GM10248 (cell line): ENCODE results near the gene CADPS.

Experiments
- CTCF ChIA-PET: fragments of 300-600 bp; sonication (Branson Sonifier 250); formaldehyde crosslinking; extraction: SDS; loops from one replicate; lab custom pipeline; 2021; ENCODE audit warnings: antibody characterized with exemption; lab: Yijun Ruan, JAX
- POLR2A ChIA-PET: fragments of 350-650 bp; sonication (Branson Sonifier 250); formaldehyde crosslinking; extraction: SDS; loops from one replicate; lab custom pipeline; 2020; ENCODE audit warnings: antibody characterized with exemption; lab: Yijun Ruan, JAX
- DNase-seq: peaks from one replicate; pipeline ENCODE4 v3.0.0; 2012; ENCODE audit errors: extremely low spot score
- TF ChIP-seq, protein P1 (sequence below): IDR thresholded peaks from 2 replicates; pipeline ENCODE4 v1.5.1; 2012; ENCODE audit warnings: mild to moderate bottlenecking, low read depth; ENCODE audit errors: extremely low read depth, missing control alignments, control extremely low read depth

CADPS gene

GRCh38 chr3:62553811-62554210 lies 321.4 kb downstream of the CADPS start:
- no peak for DNase-seq
- CTCF ChIA-PET, result no interaction called here

DNA sequence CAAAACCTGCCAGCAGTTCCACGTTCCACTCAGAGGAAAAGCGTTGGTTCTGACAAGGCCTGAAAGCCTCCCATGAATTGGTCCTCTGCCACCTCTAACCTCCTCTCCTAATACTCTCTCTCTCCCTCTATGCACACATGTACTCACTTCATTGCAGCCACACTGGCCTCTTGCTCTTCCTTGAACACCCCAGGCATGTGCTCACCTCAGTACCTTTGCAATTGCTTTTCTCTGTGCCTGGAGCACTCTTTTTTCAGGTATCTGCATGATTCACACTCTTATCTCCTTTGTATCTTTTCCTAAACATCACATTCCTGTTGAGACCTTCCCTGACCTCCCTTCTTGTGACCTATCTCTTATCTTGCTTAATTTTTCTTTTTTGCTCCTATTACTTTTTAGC lies 323.7 kb downstream of the CADPS start:
- POLR2A ChIA-PET, result no interaction called here
- DNase-seq, result no peak
- TF ChIP-seq, protein P1, sequence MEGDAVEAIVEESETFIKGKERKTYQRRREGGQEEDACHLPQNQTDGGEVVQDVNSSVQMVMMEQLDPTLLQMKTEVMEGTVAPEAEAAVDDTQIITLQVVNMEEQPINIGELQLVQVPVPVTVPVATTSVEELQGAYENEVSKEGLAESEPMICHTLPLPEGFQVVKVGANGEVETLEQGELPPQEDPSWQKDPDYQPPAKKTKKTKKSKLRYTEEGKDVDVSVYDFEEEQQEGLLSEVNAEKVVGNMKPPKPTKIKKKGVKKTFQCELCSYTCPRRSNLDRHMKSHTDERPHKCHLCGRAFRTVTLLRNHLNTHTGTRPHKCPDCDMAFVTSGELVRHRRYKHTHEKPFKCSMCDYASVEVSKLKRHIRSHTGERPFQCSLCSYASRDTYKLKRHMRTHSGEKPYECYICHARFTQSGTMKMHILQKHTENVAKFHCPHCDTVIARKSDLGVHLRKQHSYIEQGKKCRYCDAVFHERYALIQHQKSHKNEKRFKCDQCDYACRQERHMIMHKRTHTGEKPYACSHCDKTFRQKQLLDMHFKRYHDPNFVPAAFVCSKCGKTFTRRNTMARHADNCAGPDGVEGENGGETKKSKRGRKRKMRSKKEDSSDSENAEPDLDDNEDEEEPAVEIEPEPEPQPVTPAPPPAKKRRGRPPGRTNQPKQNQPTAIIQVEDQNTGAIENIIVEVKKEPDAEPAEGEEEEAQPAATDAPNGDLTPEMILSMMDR, result no peak
- CTCF ChIA-PET, result no interaction called here

More at GRCh38 chr3:62553811-62554210, 321.4 kb downstream of the CADPS start:
- TF ChIP-seq, protein P1, result no peak
- POLR2A ChIA-PET, result no interaction called here

DNA sequence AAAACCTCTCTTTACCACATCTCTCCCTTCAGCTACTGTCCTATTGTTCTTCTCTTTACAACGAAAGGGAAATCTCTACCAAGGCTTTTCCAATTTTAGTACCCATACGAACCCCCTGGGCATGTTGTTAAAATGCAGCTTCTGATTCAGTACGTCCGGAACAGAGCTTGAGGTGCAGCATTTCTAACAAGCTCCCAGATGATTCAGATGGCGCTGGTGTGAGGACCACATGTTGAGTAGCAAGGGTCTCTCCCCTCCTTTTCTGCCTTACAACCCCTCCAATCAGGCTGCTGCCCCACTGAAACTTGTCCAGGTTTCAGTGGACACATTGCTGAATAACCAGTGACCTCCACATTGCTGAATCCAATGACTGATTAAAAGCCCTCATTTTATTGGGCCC lies 324.8 kb downstream of the CADPS start:
- TF ChIP-seq, protein P1, result no peak
- POLR2A ChIA-PET, result no interaction called here
- CTCF ChIA-PET, result interaction anchor here (1.0 kb wide), 1 partner anchor 29 kb away, joined by 3 read pairs; no protein-coding TSS in a partner anchor
- DNase-seq, result no peak

DNA sequence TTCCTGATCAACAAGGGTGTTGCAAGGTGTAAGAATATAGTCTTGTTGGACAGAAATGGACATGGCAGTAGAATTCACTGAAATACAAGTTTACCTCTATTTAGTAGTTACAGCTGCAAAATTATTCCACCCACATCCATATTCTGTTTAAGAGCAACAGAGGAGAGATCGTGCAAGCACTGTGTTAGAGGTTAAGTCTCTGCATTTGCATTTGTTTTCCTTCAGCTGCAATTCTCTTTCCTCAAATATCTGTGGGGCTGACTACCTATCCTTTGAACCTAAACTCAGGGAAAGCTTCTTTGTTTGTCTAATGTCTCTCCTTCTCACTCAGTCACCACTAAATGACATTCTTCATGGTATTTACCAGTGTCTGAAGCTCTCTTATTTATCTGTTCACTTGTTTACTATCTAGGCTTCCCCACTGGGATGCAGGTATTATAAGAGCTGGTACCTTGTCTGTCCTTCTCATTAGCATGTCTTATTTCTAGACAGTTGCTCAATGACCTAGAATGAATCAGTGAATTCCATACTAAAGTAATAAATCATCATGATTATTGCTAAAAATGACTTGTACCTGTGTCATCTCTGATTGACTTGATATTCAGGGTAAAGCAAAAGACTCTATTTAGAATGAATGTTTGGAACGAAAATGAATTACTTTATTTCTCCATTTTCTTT lies 326.5 kb downstream of the CADPS start:
- ChIA-PET POLR2A (no interaction called here), CTCF (no interaction called here)
- no peak for DNase-seq
- TF ChIP-seq, protein P1, result no peak

DNA sequence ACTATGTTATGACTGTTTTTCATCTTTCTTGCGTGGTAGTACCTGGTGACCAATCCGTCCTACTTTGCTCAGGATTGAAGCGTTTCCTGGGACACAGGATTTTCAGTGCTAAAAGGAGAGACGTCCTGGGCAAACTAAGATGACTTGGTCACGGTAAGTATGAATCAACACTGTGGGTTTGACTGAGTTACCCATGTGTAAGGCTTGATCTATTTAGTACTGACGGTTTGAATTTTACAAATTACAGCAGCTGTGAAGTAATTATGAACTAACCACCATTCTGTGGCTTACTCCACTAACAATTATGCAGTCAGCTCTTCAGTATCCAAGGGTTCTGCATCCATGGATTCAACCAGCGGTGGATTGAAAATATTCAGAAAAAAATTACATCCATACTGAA lies 328.9 kb downstream of the CADPS start:
- ChIA-PET CTCF (no interaction called here), POLR2A (interaction anchor here (0.6 kb wide), 1 partner anchor 12 kb away, joined by 4 read pairs; no protein-coding TSS in a partner anchor)
- TF ChIP-seq, protein P1, result no peak
- no peak for DNase-seq

DNA sequence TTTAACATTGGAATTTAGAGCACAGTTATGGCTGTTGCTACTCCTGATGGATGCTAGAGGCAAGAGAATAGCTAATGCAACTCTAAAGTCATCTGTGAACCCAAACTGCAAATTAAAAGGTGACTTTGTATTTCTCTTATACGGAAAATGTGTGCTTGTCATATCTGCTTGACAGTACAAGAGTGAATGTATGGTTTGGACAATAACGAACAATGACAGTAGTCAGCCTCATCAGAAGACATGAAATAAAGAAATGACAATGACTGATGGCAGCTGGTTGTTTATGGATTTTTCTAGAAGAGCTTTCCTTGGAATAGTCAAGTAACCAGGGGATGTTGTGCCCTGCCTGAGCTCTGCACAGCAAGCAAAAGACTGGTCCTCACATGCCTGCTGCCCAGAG lies 333.0 kb downstream of the CADPS start:
- CTCF ChIA-PET, result interaction anchor here (1.3 kb wide), 1 partner anchor 16 kb away, joined by 4 read pairs; no protein-coding TSS in a partner anchor
- no peak for DNase-seq
- POLR2A ChIA-PET, result no interaction called here
- TF ChIP-seq, protein P1, result no peak
